ENCODE results near the gene GPBP1. TPM values are rescaled to one million over a fixed set of nuclear protein-coding genes. Genes with fewer than 3 reads are reported as not detected.
A peak's percentile ranks its signal among the peaks of the same experiment; 100 is the strongest.

Gene GPBP1
- total RNA-seq, 1 donor from 2014 or later = 142 TPM

DNA sequence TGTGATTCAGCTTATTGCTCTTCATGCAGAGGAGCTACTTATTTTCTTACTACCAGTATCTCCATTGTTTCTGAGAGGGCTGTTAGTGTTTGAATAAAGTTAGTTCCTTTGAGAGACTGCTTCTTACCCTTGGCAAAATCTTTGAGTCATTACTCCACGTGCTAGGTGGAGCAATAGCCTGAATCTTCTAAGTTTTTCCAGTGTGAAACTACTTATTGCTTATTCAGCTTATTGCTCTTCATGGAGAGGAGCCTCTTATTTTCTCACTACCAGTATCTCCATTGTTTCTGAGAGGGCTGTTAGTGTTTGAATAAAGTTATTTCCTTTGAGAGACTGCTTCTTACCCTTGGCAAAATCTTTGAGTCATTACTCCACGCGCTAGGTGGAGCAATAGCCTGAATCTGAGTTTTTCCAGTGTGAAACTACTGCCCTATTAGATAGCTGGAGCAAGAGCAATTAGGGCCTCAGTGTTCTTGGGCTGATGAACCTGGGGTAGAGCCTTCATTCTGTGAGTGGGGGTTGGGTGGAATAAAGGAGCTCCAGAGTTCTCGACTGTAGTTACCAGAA lies 41.9 kb downstream of the GPBP1 start:
- ChIA-PET POLR2A (interaction anchor here (0.6 kb wide), 1 partner anchor 305 kb away, joined by 3 read pairs; no protein-coding TSS in a partner anchor), CTCF (interaction anchor here (0.7 to 1.4 kb wide), 4 partner anchors 9 to 951 kb away, joined by 3 read pairs; no protein-coding TSS in a partner anchor)
- Mint-ChIP-seq H3K9me3 (no peaks in the 10 kb centered on the region), H3K4me3 (no peak overlapping the region), H3K27me3 (no peaks in the 10 kb centered on the region), H3K4me1 (peaks cover 38% of the 10 kb centered on the region), H3K36me3 (ENCODE audit: low read depth) (peaks cover 56% of the 10 kb centered on the region), H3K27ac (peak overlapping the region; percentile 41)
- ATAC-seq (ENCODE audit: low read depth) (no peak), DNase-seq (no peak)
- intact Hi-C loops (cut with micrococcal nuclease) = no loop called here
- TF ChIP-seq, protein P1, sequence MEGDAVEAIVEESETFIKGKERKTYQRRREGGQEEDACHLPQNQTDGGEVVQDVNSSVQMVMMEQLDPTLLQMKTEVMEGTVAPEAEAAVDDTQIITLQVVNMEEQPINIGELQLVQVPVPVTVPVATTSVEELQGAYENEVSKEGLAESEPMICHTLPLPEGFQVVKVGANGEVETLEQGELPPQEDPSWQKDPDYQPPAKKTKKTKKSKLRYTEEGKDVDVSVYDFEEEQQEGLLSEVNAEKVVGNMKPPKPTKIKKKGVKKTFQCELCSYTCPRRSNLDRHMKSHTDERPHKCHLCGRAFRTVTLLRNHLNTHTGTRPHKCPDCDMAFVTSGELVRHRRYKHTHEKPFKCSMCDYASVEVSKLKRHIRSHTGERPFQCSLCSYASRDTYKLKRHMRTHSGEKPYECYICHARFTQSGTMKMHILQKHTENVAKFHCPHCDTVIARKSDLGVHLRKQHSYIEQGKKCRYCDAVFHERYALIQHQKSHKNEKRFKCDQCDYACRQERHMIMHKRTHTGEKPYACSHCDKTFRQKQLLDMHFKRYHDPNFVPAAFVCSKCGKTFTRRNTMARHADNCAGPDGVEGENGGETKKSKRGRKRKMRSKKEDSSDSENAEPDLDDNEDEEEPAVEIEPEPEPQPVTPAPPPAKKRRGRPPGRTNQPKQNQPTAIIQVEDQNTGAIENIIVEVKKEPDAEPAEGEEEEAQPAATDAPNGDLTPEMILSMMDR (IDR thresholded peaks at IDR 0.05) = no peak

GRCh38 chr5:57216714-57217113 lies 42.9 kb downstream of the GPBP1 start:
- ChIA-PET CTCF (no interaction called here), POLR2A (no interaction called here)
- no peak for ATAC-seq (ENCODE audit: low read depth)
- peaks cover 38% of the 10 kb centered on the region for H3K4me1 Mint-ChIP-seq
- intact Hi-C loops (cut with micrococcal nuclease) = no loop called here
- DNase-seq = no peak
- no peak overlapping the region for H3K27ac Mint-ChIP-seq
- no peaks in the 10 kb centered on the region for H3K9me3 Mint-ChIP-seq
- H3K36me3 Mint-ChIP-seq (ENCODE audit: low read depth) = peaks cover 56% of the 10 kb centered on the region
- TF ChIP-seq, protein P1 (IDR thresholded peaks at IDR 0.05) = no peak
- no peak overlapping the region for H3K4me3 Mint-ChIP-seq
- no peaks in the 10 kb centered on the region for H3K27me3 Mint-ChIP-seq

DNA sequence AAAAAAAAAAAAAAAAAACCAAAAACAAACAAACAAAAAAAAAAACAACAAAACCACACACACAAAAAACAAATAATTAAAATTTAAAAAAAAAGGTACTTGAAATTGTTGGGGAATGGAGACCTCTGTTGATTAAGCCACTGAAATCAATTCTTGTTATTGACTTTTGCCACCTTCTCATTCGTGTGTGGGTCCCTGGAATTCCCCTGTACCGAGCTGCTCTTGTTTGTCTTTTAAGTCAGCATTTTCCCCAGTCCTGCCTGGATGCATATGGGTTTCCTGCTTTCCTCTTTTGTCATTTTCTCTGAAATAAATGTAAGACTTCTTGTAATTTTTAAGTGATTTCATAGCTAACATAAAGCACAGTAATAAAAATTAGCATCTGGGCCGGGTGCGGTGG lies 45.5 kb downstream of the GPBP1 start:
- DNase-seq (no peak), ATAC-seq (ENCODE audit: low read depth) (no peak)
- Mint-ChIP-seq H3K4me3 (no peak overlapping the region), H3K9me3 (no peaks in the 10 kb centered on the region), H3K27ac (peak overlapping the region; percentile 50), H3K27me3 (no peaks in the 10 kb centered on the region), H3K36me3 (ENCODE audit: low read depth) (peaks cover 59% of the 10 kb centered on the region), H3K4me1 (peaks cover 37% of the 10 kb centered on the region)
- POLR2A ChIA-PET = interaction anchor here (0.7 to 1.7 kb wide), 5 partner anchors 44 to 309 kb away, joined by 4 to 8 read pairs (median 4); partner anchors contain the start of gene GPBP1
- CTCF ChIA-PET = interaction anchor here (1.0 to 2.7 kb wide), 14 partner anchors 26 to 955 kb away, joined by 3 to 30 read pairs (median 4); no protein-coding TSS in a partner anchor
- intact Hi-C loops (cut with micrococcal nuclease) = no loop called here
- TF ChIP-seq, protein P1 (IDR thresholded peaks at IDR 0.05) = no peak

DNA sequence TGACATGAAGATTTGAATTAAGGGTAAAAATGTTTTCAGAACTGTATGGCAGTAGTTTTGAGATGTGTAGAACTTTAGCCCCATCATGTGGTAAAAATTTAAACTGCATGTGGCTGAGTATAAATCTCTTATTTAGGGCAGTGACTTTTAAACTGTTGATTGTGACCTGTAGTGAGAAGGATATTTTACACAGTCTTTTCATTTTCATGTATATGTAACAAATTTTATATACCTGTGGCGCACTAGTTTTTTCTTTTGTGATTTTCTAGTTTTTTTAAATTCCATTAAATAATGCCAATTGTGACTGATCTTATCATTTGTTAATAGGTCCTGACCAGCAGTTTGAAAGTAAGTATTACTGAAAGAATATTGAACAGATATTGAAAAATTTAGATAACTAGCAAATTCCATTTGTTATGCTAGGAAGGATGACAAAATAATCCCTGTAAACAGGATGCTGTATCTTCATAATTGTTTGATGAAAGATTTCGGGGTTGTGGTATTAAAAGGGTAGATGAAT lies 47.2 kb downstream of the GPBP1 start:
- no peaks in the 10 kb centered on the region for H3K27me3 Mint-ChIP-seq
- intact Hi-C loops (cut with micrococcal nuclease) = loop anchor here (1.0 to 2.0 kb wide), 10 partner anchors 10 to 1285 kb away; partner anchors contain the start of genes MIER3 and SETD9
- no peaks in the 10 kb centered on the region for H3K9me3 Mint-ChIP-seq
- H3K27ac Mint-ChIP-seq = no peak overlapping the region
- TF ChIP-seq, protein P1 (IDR thresholded peaks at IDR 0.05) = peak; percentile 22
- no peak for DNase-seq
- no peak overlapping the region for H3K4me3 Mint-ChIP-seq
- ATAC-seq (ENCODE audit: low read depth) = peak; percentile 86
- peaks cover 55% of the 10 kb centered on the region for H3K36me3 Mint-ChIP-seq (ENCODE audit: low read depth)
- CTCF ChIA-PET = interaction anchor here (0.7 to 2.7 kb wide), 4 partner anchors 48 to 347 kb away, joined by 3 to 30 read pairs (median 14); no protein-coding TSS in a partner anchor
- POLR2A ChIA-PET = interaction anchor here (1.6 kb wide), 1 partner anchor 48 kb away, joined by 8 read pairs; the partner anchor contains the start of gene GPBP1
- H3K4me1 Mint-ChIP-seq = peaks cover 34% of the 10 kb centered on the region

DNA sequence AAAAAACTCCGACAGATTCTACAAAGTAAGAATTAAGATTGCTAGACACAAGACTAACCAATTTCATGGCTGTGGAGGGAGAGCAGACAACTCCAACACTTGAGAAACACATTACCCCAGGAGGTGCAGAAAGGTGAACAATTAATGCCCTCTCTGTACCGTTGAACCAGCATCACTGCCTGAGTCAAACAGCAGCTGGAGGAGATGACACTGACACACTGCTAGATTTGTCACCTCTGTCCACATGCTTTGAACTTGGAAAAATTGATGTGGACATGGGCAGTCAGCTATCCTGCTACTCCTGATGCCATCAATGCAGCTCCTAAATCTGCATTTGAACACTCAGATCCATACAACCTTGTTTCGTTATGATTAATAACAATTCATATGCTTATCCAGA lies 51.7 kb downstream of the GPBP1 start:
- H3K36me3 Mint-ChIP-seq (ENCODE audit: low read depth) = peaks cover 57% of the 10 kb centered on the region
- no peaks in the 10 kb centered on the region for H3K9me3 Mint-ChIP-seq
- H3K27ac Mint-ChIP-seq = no peak overlapping the region
- no peak for ATAC-seq (ENCODE audit: low read depth)
- ChIA-PET CTCF (no interaction called here), POLR2A (no interaction called here)
- H3K4me1 Mint-ChIP-seq = peaks cover 18% of the 10 kb centered on the region
- intact Hi-C loops (cut with micrococcal nuclease) = no loop called here
- H3K4me3 Mint-ChIP-seq = no peak overlapping the region
- TF ChIP-seq, protein P1 (IDR thresholded peaks at IDR 0.05) = no peak
- no peak for DNase-seq
- no peaks in the 10 kb centered on the region for H3K27me3 Mint-ChIP-seq
